ENCODE data around the gene AAMP.
A peak's percentile ranks its signal among the peaks of the same experiment; 100 is the strongest.

The AAMP gene

GRCh38 chr2:218218268-218219185, 51.4 kb downstream of the AAMP start:
- DNase-seq = peak; percentile 44 to 60

- peak; percentile 13 to 32 for DNase-seq
These were observed 52.3 kb downstream of the AAMP start for GRCh38 chr2:218217360-218218267.

GRCh38 chr2:218216674-218217359, 53.1 kb downstream of the AAMP start, which contains the start of gene ARPC2:
TSS of gene ARPC2 (plus strand) at chr2:218217189. CDS start at chr2:218217471, 282 bp downstream.
- DNase-seq = peak; percentile 68 to 76

- DNase-seq = no peak
These were observed 53.6 kb downstream of the AAMP start for GRCh38 chr2:218216336-218216673.
